ENCODE results near the gene IL23R. TPM values are rescaled to one million over a fixed set of nuclear protein-coding genes. Genes with fewer than 3 reads are reported as not detected.

IL23R gene
- total RNA-seq, 2 donors from 2014 or later = 0.74 TPM; not detected in 1

GRCh38 chr1:67306547-67306946 lies 140.3 kb downstream of the IL23R start:
- no peak overlapping the region for H3K4me3 ChIP-seq
- no peak for DNase-seq (ENCODE audit: low spot score)
- no peak overlapping the region for H3K27ac ChIP-seq
- H3K9me3 ChIP-seq = no peaks in the 10 kb centered on the region
- H3K27me3 ChIP-seq (replicated peaks; ENCODE audit: insufficient read depth) = peaks cover 2% of the 10 kb centered on the region
- H3K4me1 ChIP-seq (replicated peaks) = no peaks in the 10 kb centered on the region
- TF ChIP-seq POLR2A (IDR thresholded peaks at IDR 0.05) = no peak
- TF ChIP-seq CTCF (IDR thresholded peaks at IDR 0.05) = no peak
- intact Hi-C loops (cut with DNase I) = no loop called here
- 93% methylated on average over 7 of the region's 7 CpGs for WGBS
- H3K36me3 ChIP-seq = no peaks in the 10 kb centered on the region

- peaks cover 2% of the 10 kb centered on the region for H3K27me3 ChIP-seq (replicated peaks; ENCODE audit: insufficient read depth)
- no peaks in the 10 kb centered on the region for H3K36me3 ChIP-seq
- no peaks in the 10 kb centered on the region for H3K9me3 ChIP-seq
- no peak for DNase-seq (ENCODE audit: low spot score)
- peak within 1 kb of the TSS; percentile 26 to 32 for H3K4me3 ChIP-seq
- TF ChIP-seq POLR2A (IDR thresholded peaks at IDR 0.05) (no peak), POLR2AphosphoS5 (IDR thresholded peaks at IDR 0.05) (no peak), CTCF (IDR thresholded peaks at IDR 0.05) (no peak)
- 5% methylated on average over 42 of the region's 75 CpGs for WGBS
- no peak within 1 kb of the TSS for H3K27ac ChIP-seq
- no peaks in the 10 kb centered on the region for H3K4me1 ChIP-seq (replicated peaks)
- intact Hi-C loops (cut with DNase I) = no loop called here
Measured at GRCh38 chr1:67307251-67308060, 141.2 kb downstream of the IL23R start, which contains the start of gene IL12RB2. Gene IL12RB2, plus strand, starts transcription at chr1:67307873. Its CDS starts 12,496 bp downstream, at chr1:67320369.

GRCh38 chr1:67308136-67308535 lies 141.9 kb downstream of the IL23R start:
- intact Hi-C loops (cut with DNase I) = no loop called here

More at GRCh38 chr1:67308136-67308535, 141.9 kb downstream of the IL23R start:
- Histone ChIP-seq H3K36me3 (no peaks in the 10 kb centered on the region), H3K4me1 (replicated peaks) (no peaks in the 10 kb centered on the region), H3K27me3 (replicated peaks; ENCODE audit: insufficient read depth) (peaks cover 2% of the 10 kb centered on the region), H3K4me3 (peak overlapping the region; percentile 26 to 32), H3K27ac (no peak overlapping the region), H3K9me3 (no peaks in the 10 kb centered on the region)
- no peak for DNase-seq (ENCODE audit: low spot score)
- TF ChIP-seq POLR2AphosphoS5 (IDR thresholded peaks at IDR 0.05) (no peak), CTCF (IDR thresholded peaks at IDR 0.05) (no peak), POLR2A (IDR thresholded peaks at IDR 0.05) (no peak)
- WGBS = 33% methylated on average over 15 of the region's 15 CpGs

Small RNAs within 50 kb of the gene (small RNA-seq; reads per million reads assigned to genes)
- gene RNU4ATAC4P (0 reads per million in 2 donors), gene RNU6-586P (0 reads per million in 2 donors)

Other genes with a start within 250 kb of the IL23R start
- 1 to 10 TPM; 8.0 to 8.5 TPM for gene DNAI4, start 241.6 kb upstream of the IL23R start, total RNA-seq
- 10 to 100 TPM; 22.2 to 45.6 TPM for gene MIER1, start 241.5 kb upstream of the IL23R start, total RNA-seq
- 10 to 100 TPM; 13.0 to 13.2 TPM for gene SLC35D1, start 112.3 kb upstream of the IL23R start, total RNA-seq
- 1 to 10 TPM in 1 of 2 donors, not detected in 1; 5.4 TPM for gene C1orf141, start 31.5 kb upstream of the IL23R start, total RNA-seq
- gene IL12RB2, start 141.4 kb downstream of the IL23R start, total RNA-seq = 1 to 10 TPM in 1 of 2 donors, under 1 TPM in 1; 0.18 to 1.6 TPM